ENCODE results near the gene PCBD1. TPM values are rescaled to one million over a fixed set of nuclear protein-coding genes. Genes with fewer than 3 reads are reported as not detected.

The PCBD1 gene
- total RNA-seq: 36.8 TPM

GRCh38 chr10:70887804-70888800, at the start of gene PCBD1:
Gene PCBD1 (minus strand): TSS chr10:70888565. CDS start chr10:70888533, 32 bp downstream.
- intact Hi-C loops (cut with DNase I): no loop called here
- Histone ChIP-seq H3K27ac (peak within 1 kb of the TSS; percentile 93), H3K9me3 (no peaks in the 10 kb centered on the region), H3K4me3 (peak within 1 kb of the TSS; percentile 82 to 84), H3K36me3 (peaks cover 0 to 9% of the 10 kb centered on the region in 2 donors), H3K4me1 (peaks cover 13% of the 10 kb centered on the region), H3K27me3 (no peaks in the 10 kb centered on the region)
- no peak for DNase-seq (ENCODE audit: extremely low spot score in 2 of 2)
- TF ChIP-seq, protein P1, sequence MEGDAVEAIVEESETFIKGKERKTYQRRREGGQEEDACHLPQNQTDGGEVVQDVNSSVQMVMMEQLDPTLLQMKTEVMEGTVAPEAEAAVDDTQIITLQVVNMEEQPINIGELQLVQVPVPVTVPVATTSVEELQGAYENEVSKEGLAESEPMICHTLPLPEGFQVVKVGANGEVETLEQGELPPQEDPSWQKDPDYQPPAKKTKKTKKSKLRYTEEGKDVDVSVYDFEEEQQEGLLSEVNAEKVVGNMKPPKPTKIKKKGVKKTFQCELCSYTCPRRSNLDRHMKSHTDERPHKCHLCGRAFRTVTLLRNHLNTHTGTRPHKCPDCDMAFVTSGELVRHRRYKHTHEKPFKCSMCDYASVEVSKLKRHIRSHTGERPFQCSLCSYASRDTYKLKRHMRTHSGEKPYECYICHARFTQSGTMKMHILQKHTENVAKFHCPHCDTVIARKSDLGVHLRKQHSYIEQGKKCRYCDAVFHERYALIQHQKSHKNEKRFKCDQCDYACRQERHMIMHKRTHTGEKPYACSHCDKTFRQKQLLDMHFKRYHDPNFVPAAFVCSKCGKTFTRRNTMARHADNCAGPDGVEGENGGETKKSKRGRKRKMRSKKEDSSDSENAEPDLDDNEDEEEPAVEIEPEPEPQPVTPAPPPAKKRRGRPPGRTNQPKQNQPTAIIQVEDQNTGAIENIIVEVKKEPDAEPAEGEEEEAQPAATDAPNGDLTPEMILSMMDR (IDR thresholded peaks at IDR 0.05): no peak
- TF ChIP-seq POLR2A (IDR thresholded peaks at IDR 0.05) (peak in 1 of 2 donors; percentile 35), POLR2AphosphoS5 (IDR thresholded peaks at IDR 0.05; ENCODE audit: insufficient read depth in 1 of 2, low read depth in 1 of 2) (peak in 1 of 2 donors; percentile 81)

DNA sequence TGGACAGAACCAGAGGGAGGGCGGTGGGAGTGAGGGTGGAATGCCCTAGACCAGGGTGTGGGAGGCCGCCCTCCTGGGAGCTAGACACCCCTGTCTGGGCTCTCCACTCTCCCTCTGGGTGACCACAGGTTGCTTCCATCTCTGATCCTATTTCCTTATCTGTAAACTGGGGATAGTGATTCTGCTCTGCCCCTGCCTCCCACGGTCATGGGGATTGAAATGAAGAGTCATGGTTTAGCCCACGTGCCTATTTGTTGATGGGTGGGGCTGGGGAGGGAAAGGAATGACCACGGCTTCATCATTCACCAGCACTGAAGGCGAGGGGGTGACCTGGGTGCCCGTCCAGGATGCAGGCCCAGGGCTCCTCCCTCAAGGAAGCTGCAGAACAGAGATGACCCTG, 49.3 kb upstream of the PCBD1 start:
- H3K27ac ChIP-seq: no peak overlapping the region
- TF ChIP-seq POLR2A (IDR thresholded peaks at IDR 0.05): no peak
- TF ChIP-seq, protein P1 (IDR thresholded peaks at IDR 0.05): no peak
- no peak for TF ChIP-seq POLR2AphosphoS5 (IDR thresholded peaks at IDR 0.05; ENCODE audit: insufficient read depth in 1 of 2, low read depth in 1 of 2)
- no peaks in the 10 kb centered on the region for H3K36me3 ChIP-seq
- intact Hi-C loops (cut with DNase I): no loop called here
- no peaks in the 10 kb centered on the region for H3K9me3 ChIP-seq
- H3K4me1 ChIP-seq: no peaks in the 10 kb centered on the region
- no peak for DNase-seq (ENCODE audit: extremely low spot score in 2 of 2)
- no peaks in the 10 kb centered on the region for H3K27me3 ChIP-seq
- no peak overlapping the region for H3K4me3 ChIP-seq

DNA sequence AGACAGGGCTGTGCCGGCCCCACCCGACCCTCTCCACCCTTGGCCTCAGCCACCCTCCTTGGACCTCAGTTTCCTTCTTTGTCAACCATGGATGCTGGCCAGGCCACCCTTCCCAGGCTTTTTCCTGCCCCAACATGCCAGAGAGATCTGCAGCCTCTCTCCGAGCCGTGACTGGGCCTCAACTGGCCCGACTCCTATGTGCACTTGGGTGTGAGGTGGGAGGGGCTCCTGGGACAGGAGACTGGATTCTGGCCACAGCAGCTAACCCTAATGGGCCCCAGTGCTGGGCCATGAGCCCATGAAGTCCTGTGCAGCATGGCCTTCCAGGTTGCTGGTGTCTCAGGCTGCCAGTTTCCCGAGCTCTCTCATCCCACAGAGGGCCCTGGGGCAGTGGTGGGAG, 47.7 kb upstream of the PCBD1 start:
- TF ChIP-seq, protein P1 (IDR thresholded peaks at IDR 0.05): no peak
- TF ChIP-seq POLR2A (IDR thresholded peaks at IDR 0.05) (no peak), POLR2AphosphoS5 (IDR thresholded peaks at IDR 0.05; ENCODE audit: insufficient read depth in 1 of 2, low read depth in 1 of 2) (no peak)
- H3K27me3 ChIP-seq: no peaks in the 10 kb centered on the region
- no peaks in the 10 kb centered on the region for H3K4me1 ChIP-seq
- H3K4me3 ChIP-seq: no peak overlapping the region
- intact Hi-C loops (cut with DNase I): no loop called here
- no peaks in the 10 kb centered on the region for H3K9me3 ChIP-seq
- no peaks in the 10 kb centered on the region for H3K36me3 ChIP-seq
- H3K27ac ChIP-seq: no peak overlapping the region
- DNase-seq (ENCODE audit: extremely low spot score in 2 of 2): no peak

DNA sequence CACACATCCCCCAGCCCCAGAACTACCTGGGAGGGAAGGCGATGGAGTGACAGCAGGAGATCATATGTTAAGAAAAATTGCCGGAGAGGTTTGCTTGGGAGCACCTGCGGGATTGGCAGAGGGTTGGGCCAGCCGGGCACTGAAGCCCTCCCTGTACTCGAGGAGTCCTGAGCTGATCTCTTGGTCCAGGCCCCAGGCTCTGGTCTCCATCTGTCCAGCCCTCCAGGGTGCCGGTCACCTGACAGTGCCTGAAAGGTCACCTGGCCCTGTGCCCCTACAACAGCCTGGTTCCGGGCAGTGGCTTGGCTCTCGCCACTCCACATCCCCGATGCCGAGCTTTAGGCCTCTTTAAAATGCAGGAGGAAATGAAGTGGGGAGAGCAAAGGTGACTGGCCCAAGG, 47.3 kb upstream of the PCBD1 start:
- DNase-seq (ENCODE audit: extremely low spot score in 2 of 2): no peak
- Histone ChIP-seq H3K36me3 (no peaks in the 10 kb centered on the region), H3K4me3 (no peak overlapping the region), H3K4me1 (no peaks in the 10 kb centered on the region), H3K27ac (no peak overlapping the region), H3K27me3 (no peaks in the 10 kb centered on the region), H3K9me3 (no peaks in the 10 kb centered on the region)
- intact Hi-C loops (cut with DNase I): no loop called here
- no peak for TF ChIP-seq POLR2A (IDR thresholded peaks at IDR 0.05)
- TF ChIP-seq, protein P1 (IDR thresholded peaks at IDR 0.05): no peak
- no peak for TF ChIP-seq POLR2AphosphoS5 (IDR thresholded peaks at IDR 0.05; ENCODE audit: insufficient read depth in 1 of 2, low read depth in 1 of 2)

DNA sequence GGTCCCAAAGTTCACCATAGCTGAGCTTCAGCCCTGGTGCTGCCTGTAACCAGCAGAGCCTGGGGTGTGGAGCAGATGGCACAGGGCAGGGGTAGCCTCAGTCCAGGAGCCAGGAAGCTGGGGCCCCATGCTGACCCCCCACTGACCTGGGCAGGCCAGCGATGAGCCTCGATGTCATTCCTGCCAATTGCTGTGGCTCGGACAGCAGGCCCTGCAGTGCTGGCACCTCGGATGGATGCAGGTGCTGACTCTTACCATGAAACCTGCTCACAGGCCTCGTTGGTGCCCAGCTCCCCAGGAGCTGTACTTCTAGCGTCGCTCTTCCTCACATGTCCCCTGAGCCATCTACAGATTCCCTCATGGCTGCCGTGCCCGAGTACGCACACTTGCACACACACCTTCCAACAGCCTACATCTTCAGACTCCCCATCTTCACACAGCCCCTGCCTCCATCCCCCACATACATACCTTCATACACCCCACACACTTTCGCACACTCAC, 46.8 kb upstream of the PCBD1 start:
- Histone ChIP-seq H3K27me3 (no peaks in the 10 kb centered on the region), H3K4me3 (no peak overlapping the region), H3K9me3 (no peaks in the 10 kb centered on the region), H3K27ac (no peak overlapping the region), H3K36me3 (no peaks in the 10 kb centered on the region), H3K4me1 (no peaks in the 10 kb centered on the region)
- DNase-seq (ENCODE audit: extremely low spot score in 2 of 2): no peak
- intact Hi-C loops (cut with DNase I): no loop called here
- TF ChIP-seq POLR2AphosphoS5 (IDR thresholded peaks at IDR 0.05; ENCODE audit: insufficient read depth in 1 of 2, low read depth in 1 of 2) (no peak), POLR2A (IDR thresholded peaks at IDR 0.05) (no peak)
- TF ChIP-seq, protein P1 (IDR thresholded peaks at IDR 0.05): no peak

Data from vagina (tissue), 2 donors.